Muscle layer of duodenum (tissue), 2 donors: ENCODE data around the gene PWP2.
"Not testable (repeated sequence)": the region's sequence is repeated elsewhere in the genome, so short reads cannot be mapped to it uniquely, and the experiment has no call there.

Experiments
- H3K27ac ChIP-seq: one replicate; pipeline ENCODE4 v1.7.0; 2013; ENCODE audit warnings: mild to moderate bottlenecking, low read length
- H3K27me3 ChIP-seq: one replicate; pipeline ENCODE4 v1.7.0; 2013; ENCODE audit warnings: low read depth, mild to moderate bottlenecking, control low read depth, low read length
- H3K36me3 ChIP-seq, 2 donors: one replicate each; pipeline ENCODE4 v1.7.0; 2013; ENCODE audit warnings: low read length in 2 of 2, control low read depth in 1 of 2, mild to moderate bottlenecking in 1 of 2; ENCODE audit not compliant: insufficient read depth in 2 of 2, control insufficient read depth in 1 of 2
- H3K4me1 ChIP-seq, 2 donors: one replicate each; pipeline ENCODE4 v1.7.0; 2013; ENCODE audit warnings: low read length in 2 of 2, mild to moderate bottlenecking in 2 of 2, control low read depth in 1 of 2, moderate library complexity in 1 of 2; ENCODE audit not compliant: insufficient read depth in 2 of 2, control insufficient read depth in 1 of 2
- H3K4me3 ChIP-seq, 2 donors: one replicate each; pipeline ENCODE4 v1.7.0; 2013; ENCODE audit warnings: low read length in 2 of 2, low read depth in 1 of 2, mild to moderate bottlenecking in 1 of 2
- H3K9me3 ChIP-seq, 2 donors: one replicate each; pipeline ENCODE4 v1.7.0; 2013; ENCODE audit warnings: low read length in 2 of 2, control low read depth in 1 of 2, mild to moderate bottlenecking in 1 of 2; ENCODE audit not compliant: control insufficient read depth in 1 of 2
- donor health status: healthy.

PWP2 gene

GRCh38 chr21:44107026-44107501 lies at the start of gene PWP2:
Gene PWP2 (plus strand): TSS chr21:44107399. CDS start chr21:44107417, 18 bp downstream.
- H3K27me3 ChIP-seq, H3K9me3 ChIP-seq, H3K36me3 ChIP-seq, H3K4me3 ChIP-seq, H3K27ac ChIP-seq, H3K4me1 ChIP-seq: not testable (repeated sequence)

- Histone ChIP-seq H3K4me1 (no peaks in the 10 kb centered on the region), H3K27me3 (no peaks in the 10 kb centered on the region), H3K4me3 (no peak overlapping the region), H3K9me3 (no peaks in the 10 kb centered on the region), H3K27ac (no peak overlapping the region), H3K36me3 (peaks cover 30 to 42% of the 10 kb centered on the region in 2 donors)
These were observed 49.1 kb upstream of the PWP2 start for GRCh38 chr21:44057960-44058651.

GRCh38 chr21:44058652-44058964 lies 48.6 kb upstream of the PWP2 start:
- Histone ChIP-seq H3K4me3 (no peak overlapping the region), H3K9me3 (no peaks in the 10 kb centered on the region), H3K27me3 (no peaks in the 10 kb centered on the region), H3K27ac (no peak overlapping the region), H3K36me3 (peaks cover 34 to 47% of the 10 kb centered on the region in 2 donors), H3K4me1 (no peaks in the 10 kb centered on the region)

- Histone ChIP-seq H3K4me3 (no peak overlapping the region), H3K36me3 (peaks cover 38 to 48% of the 10 kb centered on the region in 2 donors), H3K27ac (no peak overlapping the region), H3K4me1 (no peaks in the 10 kb centered on the region), H3K9me3 (no peaks in the 10 kb centered on the region), H3K27me3 (no peaks in the 10 kb centered on the region)
These were observed 48.2 kb upstream of the PWP2 start for GRCh38 chr21:44058981-44059380.

GRCh38 chr21:44059710-44060109 lies 47.5 kb upstream of the PWP2 start:
- no peaks in the 10 kb centered on the region for H3K4me1 ChIP-seq
- H3K27me3 ChIP-seq = no peaks in the 10 kb centered on the region
- H3K4me3 ChIP-seq = no peak overlapping the region
- H3K27ac ChIP-seq = no peak overlapping the region
- no peaks in the 10 kb centered on the region for H3K9me3 ChIP-seq
- H3K36me3 ChIP-seq = peaks cover 38 to 52% of the 10 kb centered on the region in 2 donors

GRCh38 chr21:44062380-44062779 lies 44.8 kb upstream of the PWP2 start:
- no peak overlapping the region for H3K4me3 ChIP-seq
- H3K9me3 ChIP-seq = no peaks in the 10 kb centered on the region
- H3K4me1 ChIP-seq = no peaks in the 10 kb centered on the region
- H3K27ac ChIP-seq = no peak overlapping the region
- no peaks in the 10 kb centered on the region for H3K27me3 ChIP-seq
- peaks cover 48 to 53% of the 10 kb centered on the region in 2 donors for H3K36me3 ChIP-seq

- no peaks in the 10 kb centered on the region for H3K27me3 ChIP-seq
- H3K9me3 ChIP-seq = no peaks in the 10 kb centered on the region
- H3K4me3 ChIP-seq = no peak overlapping the region
- H3K27ac ChIP-seq = no peak overlapping the region
- H3K4me1 ChIP-seq = no peaks in the 10 kb centered on the region
- H3K36me3 ChIP-seq = peaks cover 44 to 50% of the 10 kb centered on the region in 2 donors
These were observed 43.9 kb upstream of the PWP2 start for GRCh38 chr21:44063151-44063912.

- H3K27me3 ChIP-seq = no peaks in the 10 kb centered on the region
- no peak overlapping the region for H3K27ac ChIP-seq
- peaks cover 36 to 37% of the 10 kb centered on the region in 2 donors for H3K36me3 ChIP-seq
- H3K9me3 ChIP-seq = no peaks in the 10 kb centered on the region
- no peak overlapping the region for H3K4me3 ChIP-seq
- H3K4me1 ChIP-seq = no peaks in the 10 kb centered on the region
These were observed 42.3 kb upstream of the PWP2 start for GRCh38 chr21:44064852-44065403.

- H3K9me3 ChIP-seq = no peaks in the 10 kb centered on the region
- peaks cover 0 to 2% of the 10 kb centered on the region in 2 donors for H3K4me1 ChIP-seq
- no peak overlapping the region for H3K27ac ChIP-seq
- peaks cover 36 to 37% of the 10 kb centered on the region in 2 donors for H3K36me3 ChIP-seq
- H3K27me3 ChIP-seq = no peaks in the 10 kb centered on the region
- no peak overlapping the region for H3K4me3 ChIP-seq
These were observed 41.8 kb upstream of the PWP2 start for GRCh38 chr21:44065428-44065827.

- Histone ChIP-seq H3K4me1 (peaks cover 0 to 7% of the 10 kb centered on the region in 2 donors), H3K4me3 (no peak overlapping the region), H3K27ac (no peak overlapping the region), H3K27me3 (no peaks in the 10 kb centered on the region), H3K36me3 (peaks cover 36 to 37% of the 10 kb centered on the region in 2 donors), H3K9me3 (no peaks in the 10 kb centered on the region)
These were observed 41.1 kb upstream of the PWP2 start for GRCh38 chr21:44066116-44066515.

- H3K27me3 ChIP-seq = no peaks in the 10 kb centered on the region
- peaks cover 0 to 12% of the 10 kb centered on the region in 2 donors for H3K4me1 ChIP-seq
- peaks cover 30 to 36% of the 10 kb centered on the region in 2 donors for H3K36me3 ChIP-seq
- H3K27ac ChIP-seq = no peak overlapping the region
- H3K4me3 ChIP-seq = no peak overlapping the region
- H3K9me3 ChIP-seq = no peaks in the 10 kb centered on the region
These were observed 40.0 kb upstream of the PWP2 start for GRCh38 chr21:44067011-44067839.
